G401.6 (cell line): ENCODE data around the gene FBXL4.

Source experiments
- FAIRE-seq: peaks from 2 replicates; lab custom pipeline; 2012; peaks lifted over from hg19 to GRCh38; lab: Jason Lieb, UNC

FBXL4 gene

DNA sequence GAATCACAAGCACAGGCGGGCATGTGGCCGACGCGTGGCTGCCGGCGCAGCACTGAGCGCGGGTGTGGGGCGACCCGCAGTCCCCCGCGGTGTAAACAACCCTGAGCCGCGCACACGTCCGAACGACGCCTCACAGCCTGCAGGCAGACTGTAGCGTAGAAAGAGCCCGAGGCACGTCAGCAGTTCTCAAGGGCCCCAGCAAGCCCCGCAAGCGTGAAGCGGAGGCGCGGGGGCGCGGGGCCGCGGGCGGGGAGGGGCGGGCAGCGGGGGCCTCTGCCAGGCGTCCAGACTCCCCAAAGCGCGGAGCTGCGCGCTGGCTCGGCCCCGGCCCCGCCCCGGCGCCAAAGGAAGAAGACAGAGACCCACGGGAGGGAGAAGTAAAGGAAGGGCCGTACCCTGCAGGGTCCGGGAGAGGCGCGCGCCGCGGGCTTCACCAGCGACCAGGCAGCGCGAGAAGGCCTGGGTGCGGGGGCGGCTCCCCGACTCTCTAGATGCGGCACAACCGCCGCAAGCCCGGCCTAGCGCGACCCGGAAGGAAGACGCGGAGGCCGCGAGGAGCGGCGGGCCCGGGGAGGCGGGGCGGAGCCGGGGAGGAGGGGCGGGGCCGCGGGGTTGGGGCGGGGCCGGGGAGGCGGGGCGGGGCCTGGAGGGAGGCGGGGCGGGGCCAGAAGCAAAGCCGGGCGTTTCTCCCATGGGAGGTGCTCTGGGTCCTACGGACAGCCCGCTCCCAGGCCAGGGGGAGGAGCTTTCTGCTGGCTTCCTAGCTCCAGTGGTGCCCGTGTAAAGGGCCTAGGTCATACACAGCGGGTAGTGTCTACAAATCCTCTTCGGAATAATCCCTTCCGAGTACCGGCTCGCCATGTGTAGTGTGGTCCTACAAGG, at the start of gene FBXL4:
Gene FBXL4 (minus strand): TSS at position 536 of the 882 bp plus-strand sequence. CDS start 20,958 bp downstream, outside the sequence.
- FAIRE-seq: no peak

DNA sequence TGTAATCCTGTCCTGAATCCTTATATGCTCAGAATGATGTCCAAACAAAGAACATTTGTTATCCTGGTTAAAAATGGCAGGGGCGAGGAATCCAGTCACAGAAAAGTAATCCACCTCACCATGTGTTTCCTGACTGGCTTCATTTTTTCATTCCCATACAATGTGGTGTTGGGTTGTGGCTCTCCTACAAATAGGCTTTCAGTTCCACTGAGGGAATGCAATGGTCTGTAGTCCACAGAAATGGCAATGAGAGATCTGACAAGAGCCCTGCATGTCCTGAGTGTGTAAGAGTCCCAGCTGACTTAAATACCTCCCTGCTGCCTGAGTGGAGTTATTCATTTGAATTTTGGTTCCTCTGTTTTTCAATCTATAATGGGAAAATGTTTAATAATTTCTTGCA, 47.4 kb upstream of the FBXL4 start:
- FAIRE-seq: no peak

DNA sequence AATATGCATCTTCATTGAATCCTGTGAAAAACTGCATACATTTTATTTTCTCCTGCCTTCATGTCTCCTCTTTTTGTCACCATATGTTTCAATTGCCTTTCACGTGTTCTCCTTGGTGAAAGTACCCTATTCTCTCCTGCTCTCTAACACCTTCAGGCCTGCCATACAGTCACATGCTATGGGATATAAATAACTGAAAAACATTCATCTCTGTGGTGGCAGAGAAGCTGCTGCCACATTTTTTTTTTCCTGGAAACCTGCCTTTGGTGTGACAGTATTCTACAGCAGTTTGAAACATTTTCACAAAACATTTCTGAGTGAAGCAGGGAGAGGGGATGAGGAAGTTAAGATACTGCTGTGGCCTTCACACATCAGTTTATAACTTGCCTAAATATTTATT, 44.8 kb upstream of the FBXL4 start:
- FAIRE-seq: no peak

DNA sequence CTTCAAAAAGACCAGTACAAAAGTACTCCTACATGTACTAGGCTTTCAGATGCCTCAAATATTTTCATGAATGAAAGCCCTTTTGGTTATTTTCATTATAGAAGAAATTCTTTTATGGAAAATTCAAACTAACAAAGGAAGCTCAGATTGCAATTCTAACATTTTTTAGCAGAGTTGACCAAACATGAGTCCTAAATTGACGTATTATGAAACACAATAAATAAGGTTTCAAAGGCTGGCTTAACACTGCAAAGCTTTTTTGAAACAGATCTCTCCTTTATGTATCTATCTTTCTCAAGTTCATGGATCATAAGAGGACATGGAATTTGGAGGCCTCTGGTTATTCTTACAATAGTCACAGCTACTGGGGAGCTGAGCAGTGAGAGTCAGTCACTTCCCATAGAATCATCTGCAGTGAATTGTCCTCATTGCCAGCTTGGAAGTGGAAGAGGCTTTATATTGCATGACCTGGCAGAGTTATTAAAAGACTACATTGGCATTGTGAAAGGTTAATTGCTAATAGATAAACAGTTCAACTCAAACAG, 38.4 kb upstream of the FBXL4 start:
- no peak for FAIRE-seq

DNA sequence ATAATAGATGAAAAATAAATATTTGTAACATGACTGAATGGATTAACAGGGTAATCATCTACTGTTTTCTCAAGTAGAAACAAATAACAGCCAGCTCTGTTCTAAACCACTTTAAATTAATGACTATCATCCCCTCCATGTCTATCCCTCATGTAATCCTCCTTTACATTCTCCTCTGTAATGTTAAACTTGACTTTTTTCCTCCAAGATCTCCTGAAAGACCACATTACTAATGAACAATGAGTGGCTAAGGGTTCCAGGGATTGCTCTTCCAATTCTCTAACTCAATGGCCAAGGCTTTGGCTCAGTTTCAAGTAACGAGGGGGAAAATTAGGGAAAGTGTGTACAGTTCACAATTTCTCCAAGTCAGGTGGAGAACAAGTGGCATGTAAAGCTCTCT, 37.6 kb upstream of the FBXL4 start:
- FAIRE-seq: no peak

DNA sequence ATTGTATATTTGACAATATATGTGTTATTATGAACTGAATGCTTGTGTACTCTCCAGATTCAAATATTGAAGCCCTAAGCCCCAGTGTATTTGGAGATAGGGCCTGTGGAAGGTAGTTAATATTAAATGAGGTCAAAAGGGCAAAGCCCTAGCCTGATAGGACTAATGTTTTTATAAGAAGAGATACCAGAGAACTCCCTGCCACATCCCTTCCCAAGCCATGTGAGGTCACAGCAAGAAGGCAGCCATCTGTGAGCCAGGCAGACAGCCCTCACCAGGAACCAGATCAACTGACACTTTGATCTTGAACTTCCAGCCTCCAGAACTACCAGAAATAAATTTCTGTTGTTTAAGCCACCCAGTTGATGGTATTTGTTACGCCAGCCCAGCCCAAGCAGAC, 36.4 kb upstream of the FBXL4 start:
- no peak for FAIRE-seq

DNA sequence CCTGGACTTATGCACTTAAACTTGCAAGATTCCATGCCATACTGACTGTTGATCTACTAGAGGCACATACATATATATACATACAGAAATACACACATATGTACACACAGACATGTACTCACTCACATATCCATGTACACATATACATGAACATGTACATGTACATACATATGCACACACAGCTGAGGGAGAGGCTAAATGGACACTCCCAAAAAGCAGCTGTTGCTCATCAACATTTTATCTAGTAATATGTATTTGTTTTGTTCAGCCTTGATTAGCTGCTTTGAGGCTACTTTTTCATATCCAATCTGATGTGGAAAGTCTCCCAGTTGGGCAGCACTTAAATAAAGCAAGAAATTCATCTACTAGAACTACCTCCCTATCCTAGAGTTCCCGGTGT, 33.7 kb upstream of the FBXL4 start:
- FAIRE-seq: no peak

DNA sequence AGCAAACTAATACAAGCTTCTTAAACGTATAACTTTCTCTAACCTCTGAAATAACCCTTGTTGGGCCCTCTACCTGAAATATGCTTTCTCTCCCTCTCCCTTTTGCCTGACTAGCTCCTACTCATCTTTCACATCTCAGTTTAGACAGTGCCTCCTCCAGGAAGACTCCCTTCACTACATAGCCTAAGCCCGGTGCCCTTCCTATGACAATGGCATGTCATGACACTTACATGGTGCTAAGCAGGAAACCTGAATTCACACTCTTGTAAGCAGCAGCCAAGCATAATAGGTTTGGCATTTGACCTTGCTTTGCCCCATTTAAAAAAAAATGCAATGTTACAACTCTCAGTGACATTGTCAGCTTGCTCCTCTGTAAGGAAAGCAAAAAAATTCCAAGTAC, 33.1 kb upstream of the FBXL4 start:
- FAIRE-seq: no peak

DNA sequence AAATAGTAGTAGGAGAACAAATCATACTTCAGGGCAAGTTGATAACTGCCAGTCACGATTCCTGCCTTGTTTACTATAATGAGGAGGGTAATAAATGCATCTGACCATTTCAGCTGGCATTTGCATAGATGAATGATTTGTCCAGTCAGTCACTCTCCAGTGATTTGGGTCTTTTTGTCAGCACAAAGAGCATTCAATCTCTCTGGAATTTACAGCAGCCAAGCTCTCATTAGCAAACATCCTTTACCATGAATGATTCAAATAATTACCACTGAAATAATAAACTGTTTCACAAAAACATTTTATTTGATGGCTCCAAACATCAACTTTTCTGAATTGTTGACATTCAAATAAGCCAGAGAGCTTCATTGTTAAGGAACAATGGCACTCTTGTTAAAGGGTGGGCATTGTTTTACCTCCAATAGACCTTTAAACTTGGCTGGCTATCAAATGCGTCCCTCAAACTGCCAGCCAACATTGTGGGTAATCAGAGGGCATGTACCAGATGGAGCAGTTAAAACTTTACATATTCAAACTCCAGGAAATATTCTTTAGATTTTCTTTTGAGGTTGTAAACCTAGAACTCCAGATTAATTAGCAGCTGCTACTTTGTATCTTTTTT, 30.0 kb upstream of the FBXL4 start:
- FAIRE-seq: no peak

DNA sequence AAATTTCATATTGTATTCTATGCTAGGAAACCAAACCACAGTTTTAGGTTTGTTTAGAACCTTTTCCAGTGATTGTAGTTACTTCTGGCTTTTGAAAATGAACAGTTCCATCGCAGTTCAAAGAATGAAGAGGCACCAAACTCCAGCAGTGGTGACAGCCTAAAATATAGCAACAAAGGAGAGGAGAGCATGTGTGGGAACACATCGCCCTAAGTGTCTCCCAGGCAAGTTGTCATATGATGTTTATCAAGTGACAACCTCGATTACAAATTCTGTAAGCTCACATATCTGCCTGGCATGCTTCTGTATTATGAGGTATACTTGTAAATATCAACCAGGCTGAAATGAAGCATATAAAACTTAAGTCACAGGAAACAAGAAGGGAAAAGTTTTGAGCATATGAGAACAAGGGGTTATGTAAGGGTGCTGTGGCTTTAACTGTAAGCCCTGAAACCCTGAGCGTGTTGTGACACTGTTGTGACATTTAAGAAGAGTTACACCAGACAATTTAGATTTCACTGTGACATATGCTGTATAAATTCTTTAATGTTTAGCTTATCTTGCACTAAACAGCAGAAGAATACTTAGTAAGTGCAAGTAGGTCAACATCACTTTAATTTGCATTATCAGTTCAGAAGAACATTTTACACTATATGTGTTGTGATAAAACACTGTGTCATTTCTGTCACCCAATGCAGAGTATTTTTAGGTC, 29.1 kb upstream of the FBXL4 start:
- no peak for FAIRE-seq

DNA sequence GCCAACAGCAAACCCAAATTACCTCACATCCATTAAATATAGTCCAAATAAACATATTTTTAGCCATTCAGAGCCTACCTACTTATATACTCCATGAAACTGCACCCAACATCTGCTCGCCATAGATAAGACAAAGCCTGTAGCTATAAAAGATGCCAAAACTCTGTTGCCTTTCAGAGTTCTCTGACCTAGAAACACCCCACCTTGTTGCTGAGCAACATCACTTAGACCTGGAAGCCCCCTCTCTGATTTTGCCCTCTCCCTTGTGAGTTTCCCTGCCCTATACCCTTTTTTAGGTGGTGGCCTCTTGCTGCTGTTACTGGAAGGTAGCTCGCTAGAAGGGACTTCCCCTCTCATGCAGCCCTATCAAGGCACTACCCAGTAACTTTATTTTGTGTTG, 27.7 kb upstream of the FBXL4 start:
- FAIRE-seq: no peak

DNA sequence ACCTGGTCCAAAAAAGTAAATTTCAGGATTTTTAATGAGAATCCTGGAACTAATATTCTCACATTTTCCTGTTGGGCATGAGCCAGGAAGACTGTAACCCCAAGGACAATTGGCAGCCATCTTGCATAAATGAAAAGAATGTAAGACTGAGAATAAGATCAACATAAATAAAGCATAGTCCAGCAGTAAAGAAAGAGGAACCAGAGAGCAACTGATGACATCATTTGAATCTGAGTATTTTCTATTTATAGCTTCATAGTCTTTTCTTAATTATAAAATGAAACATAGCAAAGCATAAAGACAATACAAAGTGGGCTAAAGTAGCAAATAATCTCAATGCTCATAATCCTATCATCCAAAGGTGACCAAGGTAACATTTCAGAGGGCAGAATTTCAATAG, 26.6 kb upstream of the FBXL4 start:
- no peak for FAIRE-seq

DNA sequence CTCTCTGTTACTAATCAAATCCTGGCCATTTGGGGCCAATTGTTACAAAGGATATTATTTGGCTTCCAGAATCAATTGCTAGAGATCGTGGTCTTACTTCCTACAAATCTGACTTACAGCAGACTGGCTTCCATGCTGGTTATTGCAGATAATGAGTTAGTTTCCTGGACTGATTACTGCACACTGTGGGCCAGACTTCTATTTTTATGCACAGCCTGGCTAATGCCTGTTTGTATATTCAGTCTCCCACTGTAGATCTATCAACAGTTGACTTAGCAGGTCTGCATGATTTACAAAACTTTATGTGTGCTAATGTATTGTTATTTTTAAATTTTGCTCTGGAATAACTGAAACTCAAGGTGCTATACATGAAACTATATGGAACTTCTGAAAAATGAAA, 25.8 kb upstream of the FBXL4 start:
- FAIRE-seq: no peak

DNA sequence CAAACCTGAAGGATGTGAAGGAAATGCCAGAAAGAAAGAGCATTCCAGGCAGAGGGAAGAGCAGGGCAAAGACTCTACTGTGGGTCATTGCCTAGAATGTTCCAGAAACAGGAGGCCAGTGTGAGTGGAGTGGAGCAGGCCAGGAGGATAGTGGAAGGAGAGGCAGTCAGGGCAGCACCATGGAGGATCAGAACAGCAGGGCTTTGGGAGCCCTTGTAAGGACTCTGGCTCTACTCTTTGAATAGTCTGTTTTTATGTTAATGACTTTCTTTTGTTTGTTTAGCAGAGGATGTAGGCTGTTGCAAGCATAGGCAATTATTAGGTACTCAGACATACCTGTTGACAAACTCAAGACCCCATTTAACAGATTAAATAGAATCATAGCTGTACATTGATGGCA, 23.6 kb upstream of the FBXL4 start:
- no peak for FAIRE-seq

DNA sequence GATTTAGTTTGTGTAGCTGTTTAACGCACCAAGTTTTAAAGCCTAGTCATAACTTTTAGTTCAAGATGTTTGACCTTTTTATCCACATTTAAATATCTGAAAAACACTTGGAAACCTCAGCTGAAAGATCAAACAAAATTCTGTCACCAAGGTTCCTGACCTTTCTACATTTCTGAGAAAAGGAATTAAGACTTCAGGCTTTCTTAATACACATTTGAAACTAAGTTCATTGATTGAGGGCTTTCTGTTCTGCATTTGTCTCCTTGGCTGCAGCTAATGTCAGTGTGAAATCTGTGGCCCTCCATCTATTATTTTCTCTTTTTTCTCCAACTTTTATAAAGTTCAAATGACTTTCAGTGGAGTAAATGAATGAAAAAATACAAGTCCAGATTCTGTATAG, 22.7 kb upstream of the FBXL4 start:
- no peak for FAIRE-seq

DNA sequence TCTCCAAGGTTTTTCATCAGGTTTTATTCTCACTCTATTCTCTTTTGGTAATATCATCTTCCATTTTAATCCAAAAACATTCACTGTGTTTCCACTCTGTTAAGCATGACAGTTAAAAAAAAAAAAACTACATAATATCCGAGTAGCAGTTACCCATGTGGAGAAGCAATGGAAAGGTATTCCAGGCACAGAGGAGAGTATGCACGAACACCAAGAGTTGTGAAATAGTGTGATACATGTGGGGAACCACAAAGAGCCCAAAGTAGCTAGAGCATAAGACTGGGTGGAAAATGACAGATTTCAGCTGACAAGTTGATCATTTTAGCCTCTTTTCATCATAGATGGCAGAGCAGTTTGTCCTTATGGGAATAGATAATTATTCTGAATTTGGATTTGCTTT, 19.9 kb upstream of the FBXL4 start:
- FAIRE-seq: no peak

DNA sequence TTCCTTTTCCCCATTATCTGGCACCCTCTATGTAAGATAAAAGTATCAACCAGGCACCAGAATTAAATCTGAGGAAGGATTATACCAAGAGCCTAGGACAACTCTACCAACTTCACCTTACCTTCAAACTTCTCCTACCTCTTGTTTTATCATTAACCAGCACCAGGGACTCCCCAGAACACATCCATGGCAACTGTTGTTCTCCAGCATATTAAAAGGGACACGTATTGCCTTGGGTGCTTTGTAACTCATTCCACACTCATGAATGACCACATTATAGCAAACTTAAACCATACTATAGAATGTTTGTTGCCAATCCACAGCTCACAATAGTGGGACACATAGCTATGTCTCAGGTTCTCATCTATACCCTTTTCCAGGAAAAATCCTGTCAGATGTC, 11.9 kb upstream of the FBXL4 start:
- no peak for FAIRE-seq

DNA sequence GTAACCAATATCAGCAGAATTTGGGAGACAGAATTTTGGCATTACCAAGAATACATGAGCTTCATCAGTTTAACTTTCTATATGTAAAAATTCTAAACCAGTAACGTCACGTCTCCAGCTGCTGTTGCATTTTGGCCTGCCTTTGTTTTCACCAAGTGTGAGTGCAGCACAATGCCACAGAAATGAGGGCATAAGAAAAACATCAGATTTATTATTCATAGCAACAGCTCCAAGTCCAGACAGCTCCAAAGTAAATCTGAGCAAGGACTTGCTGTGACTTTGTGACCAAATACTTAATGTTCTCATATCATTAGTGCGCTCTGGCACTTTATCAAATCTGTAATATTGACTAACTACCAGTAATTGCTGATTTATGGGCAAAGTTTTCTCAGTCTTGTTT, 11.0 kb upstream of the FBXL4 start:
- no peak for FAIRE-seq

DNA sequence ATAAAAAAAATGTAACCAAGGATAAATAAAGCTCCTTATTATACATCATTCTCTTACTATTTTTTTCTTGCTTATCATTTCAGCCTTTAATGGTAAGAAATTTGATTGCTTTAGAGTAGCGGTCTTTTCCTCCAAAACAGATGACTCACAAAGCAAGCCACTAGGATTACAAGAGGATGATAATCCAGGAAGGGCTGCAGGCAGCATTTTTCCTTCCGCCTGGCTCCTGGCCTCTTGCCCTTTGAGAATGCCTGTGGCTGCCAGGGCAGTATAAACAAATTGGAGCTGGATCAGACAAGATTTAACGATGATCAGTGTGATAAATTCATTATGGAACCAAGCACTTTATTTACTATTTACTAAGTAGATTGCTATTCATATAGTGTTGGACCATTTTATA, 9.7 kb upstream of the FBXL4 start:
- FAIRE-seq: no peak

DNA sequence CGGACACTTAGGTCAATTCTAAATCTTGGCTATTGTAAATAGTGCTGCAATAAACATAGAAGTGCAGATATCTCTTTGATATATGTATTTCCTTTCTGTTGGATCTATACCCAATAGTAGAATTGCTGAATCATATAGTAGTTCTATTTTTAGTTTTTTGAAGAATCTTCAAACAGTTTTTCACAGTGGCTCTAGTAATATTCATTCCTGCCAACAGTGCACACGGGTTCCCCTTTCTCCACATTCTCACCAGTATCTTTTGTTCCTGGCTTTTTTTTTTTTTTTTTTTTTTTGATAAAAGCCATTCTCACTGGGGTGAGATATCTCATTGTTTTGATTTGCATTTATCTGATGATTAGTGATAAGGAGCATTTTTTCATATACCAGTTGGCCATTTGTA, 1.8 kb upstream of the FBXL4 start:
- FAIRE-seq: no peak

DNA sequence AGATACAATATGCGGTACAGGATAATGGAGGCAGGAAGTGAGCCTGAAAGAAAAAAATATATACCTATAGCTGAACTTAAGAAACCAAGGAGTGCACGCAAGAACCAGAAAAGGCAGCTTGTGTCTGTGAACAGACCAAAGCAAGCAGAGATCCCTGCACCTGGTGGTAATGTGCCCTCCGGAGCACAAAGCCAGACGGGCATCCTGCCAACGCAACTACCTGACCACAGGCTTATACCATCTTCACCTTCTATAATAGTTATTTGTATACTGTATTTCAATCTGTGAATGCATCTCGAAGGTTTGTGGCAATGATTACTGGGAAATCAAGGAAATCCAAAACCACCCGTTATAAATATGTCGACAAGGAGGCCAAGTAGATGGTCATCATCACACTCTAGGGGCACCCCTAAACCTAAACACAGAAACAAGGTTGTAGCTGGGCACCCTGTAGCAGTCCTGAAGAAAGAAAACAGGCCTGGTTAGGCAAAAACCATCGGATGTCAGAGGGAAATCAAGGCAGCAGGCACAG, 801 bp downstream of the FBXL4 start:
- no peak for FAIRE-seq

DNA sequence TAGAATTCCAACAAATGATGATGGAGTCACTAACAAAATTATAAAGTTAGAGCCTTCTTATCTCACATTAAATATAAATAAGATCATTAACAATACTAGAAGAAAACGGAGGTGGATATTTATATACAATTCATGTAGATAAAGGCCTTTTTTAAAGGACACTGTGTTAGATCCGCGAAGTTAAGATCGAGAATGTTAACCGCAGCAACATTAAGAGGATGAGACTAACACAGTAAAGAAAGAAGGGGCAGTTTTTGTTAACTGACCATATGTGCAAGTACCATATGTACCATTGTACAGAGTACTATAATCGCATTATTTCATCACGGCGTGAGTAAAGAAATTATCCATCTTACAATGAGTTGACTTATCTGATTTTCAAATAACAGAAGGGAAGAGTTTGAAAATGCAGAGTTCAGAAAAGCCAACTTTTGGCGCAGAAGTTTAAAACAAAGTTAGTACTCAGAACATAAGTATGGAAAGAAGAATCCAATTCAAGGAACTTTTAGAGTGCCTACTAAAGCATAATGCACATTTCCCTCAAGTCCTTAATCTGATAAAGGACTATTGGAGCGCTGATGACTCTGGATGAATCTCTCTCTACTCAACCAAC, 1.4 kb downstream of the FBXL4 start:
- no peak for FAIRE-seq
